ENCODE results near the gene UBIAD1.
"Not testable (repeated sequence)": the region's sequence is repeated elsewhere in the genome, so short reads cannot be mapped to it uniquely, and the experiment has no call there.

UBIAD1 gene

GRCh38 chr1:11280719-11281376 is 7.8 kb downstream of the UBIAD1 start:
- no peak for DNase-seq

- peak; percentile 98 for DNase-seq
Measured at GRCh38 chr1:11281518-11282331, 8.7 kb downstream of the UBIAD1 start.

- no peak for DNase-seq
Measured at GRCh38 chr1:11283151-11283550, 10.2 kb downstream of the UBIAD1 start.

- no peak for DNase-seq
Measured at GRCh38 chr1:11284784-11285183, 11.8 kb downstream of the UBIAD1 start.

GRCh38 chr1:11285883-11286734 is 13.1 kb downstream of the UBIAD1 start:
- DNase-seq = peak; percentile 14

GRCh38 chr1:11286735-11287410 is 13.9 kb downstream of the UBIAD1 start:
- peak; percentile 62 for DNase-seq

GRCh38 chr1:11289064-11289463 is 16.1 kb downstream of the UBIAD1 start:
- DNase-seq = no peak

GRCh38 chr1:11291049-11291448 is 18.1 kb downstream of the UBIAD1 start:
- DNase-seq = no peak

- no peak for DNase-seq
Measured at GRCh38 chr1:11293856-11294255, 20.9 kb downstream of the UBIAD1 start.

- DNase-seq = no peak
Measured at GRCh38 chr1:11294951-11295350, 22.0 kb downstream of the UBIAD1 start.

- DNase-seq = no peak
Measured at GRCh38 chr1:11295905-11296304, 22.9 kb downstream of the UBIAD1 start.

GRCh38 chr1:11297774-11298173 is 24.8 kb downstream of the UBIAD1 start:
- not testable (repeated sequence) for DNase-seq

GRCh38 chr1:11298390-11299224 is 25.6 kb downstream of the UBIAD1 start:
- no peak for DNase-seq

- DNase-seq = no peak
Measured at GRCh38 chr1:11299225-11299574, 26.2 kb downstream of the UBIAD1 start.

- no peak for DNase-seq
Measured at GRCh38 chr1:11301601-11302000, 28.6 kb downstream of the UBIAD1 start.

- no peak for DNase-seq
Measured at GRCh38 chr1:11302366-11302765, 29.4 kb downstream of the UBIAD1 start.

GRCh38 chr1:11305516-11305915 is 32.5 kb downstream of the UBIAD1 start:
- DNase-seq = not testable (repeated sequence)

GRCh38 chr1:11307852-11308251 is 34.9 kb downstream of the UBIAD1 start:
- peak; percentile 61 for DNase-seq

- DNase-seq = no peak
Measured at GRCh38 chr1:11308699-11309224, 35.8 kb downstream of the UBIAD1 start.

- DNase-seq = no peak
Measured at GRCh38 chr1:11309385-11309784, 36.4 kb downstream of the UBIAD1 start.
